ENCODE measurements around the gene PIWIL4.
"Not testable (repeated sequence)": the region's sequence is repeated elsewhere in the genome, so short reads cannot be mapped to it uniquely, and the experiment has no call there.

Gene PIWIL4

GRCh38 chr11:94549146-94549545 lies 18.0 kb upstream of the PIWIL4 start:
- DNase-seq (ENCODE audit: low spot score): no peak
- TF ChIP-seq CTCF (IDR thresholded peaks at IDR 0.05; ENCODE audit: extremely low read depth, missing control alignments): no peak

GRCh38 chr11:94550513-94550912 lies 16.7 kb upstream of the PIWIL4 start:
- no peak for TF ChIP-seq CTCF (IDR thresholded peaks at IDR 0.05; ENCODE audit: extremely low read depth, missing control alignments)
- DNase-seq (ENCODE audit: low spot score): peak; percentile 45

- TF ChIP-seq CTCF (IDR thresholded peaks at IDR 0.05; ENCODE audit: extremely low read depth, missing control alignments): no peak
- no peak for DNase-seq (ENCODE audit: low spot score)
Observed at GRCh38 chr11:94553938-94554337, 13.2 kb upstream of the PIWIL4 start.

GRCh38 chr11:94555752-94556329 lies 11.3 kb upstream of the PIWIL4 start:
- DNase-seq (ENCODE audit: low spot score): not testable (repeated sequence)

GRCh38 chr11:94557421-94557820 lies 9.7 kb upstream of the PIWIL4 start:
- no peak for TF ChIP-seq CTCF (IDR thresholded peaks at IDR 0.05; ENCODE audit: extremely low read depth, missing control alignments)
- DNase-seq (ENCODE audit: low spot score): no peak

GRCh38 chr11:94557992-94558391 lies 9.2 kb upstream of the PIWIL4 start:
- no peak for DNase-seq (ENCODE audit: low spot score)
- TF ChIP-seq CTCF (IDR thresholded peaks at IDR 0.05; ENCODE audit: extremely low read depth, missing control alignments): no peak

GRCh38 chr11:94558468-94558867 lies 8.7 kb upstream of the PIWIL4 start:
- no peak for TF ChIP-seq CTCF (IDR thresholded peaks at IDR 0.05; ENCODE audit: extremely low read depth, missing control alignments)
- no peak for DNase-seq (ENCODE audit: low spot score)

- no peak for TF ChIP-seq CTCF (IDR thresholded peaks at IDR 0.05; ENCODE audit: extremely low read depth, missing control alignments)
- no peak for DNase-seq (ENCODE audit: low spot score)
Observed at GRCh38 chr11:94558932-94559331, 8.2 kb upstream of the PIWIL4 start.
